Astrocyte (in vitro differentiated cells and primary cell): Measurements from ENCODE around the gene TENT5C. TPM values are rescaled to one million over a fixed set of nuclear protein-coding genes. Genes with fewer than 3 reads are reported as not detected.

Experiments used
- DNase-seq: peaks from one replicate; pipeline ENCODE4 v3.0.0-alpha.2; 2010; ENCODE audit warnings: low read depth
- FAIRE-seq: peaks from 2 replicates; lab custom pipeline; 2011; peaks lifted over from hg19 to GRCh38; lab: Jason Lieb, UNC
- H2AFZ ChIP-seq: 2 replicates; pipeline ENCODE4 v1.6.0; 2012; ENCODE audit warnings: low read depth, low read length, inconsistent platforms
- H3K27ac ChIP-seq: 2 replicates; pipeline ENCODE4 v1.5.1; 2011; ENCODE audit warnings: low read depth, low read length, inconsistent platforms
- H3K27me3 ChIP-seq: 2 replicates; pipeline ENCODE4 v1.6.0; 2011; ENCODE audit warnings: low read length, inconsistent platforms; ENCODE audit not compliant: insufficient read depth
- H3K36me3 ChIP-seq: 2 replicates; pipeline ENCODE4 v1.5.1; 2011; ENCODE audit warnings: low read length, inconsistent platforms; ENCODE audit not compliant: insufficient read depth
- H3K4me1 ChIP-seq: 2 replicates; pipeline ENCODE4 v1.5.1; 2011; ENCODE audit warnings: low read length, inconsistent platforms; ENCODE audit not compliant: insufficient read depth
- H3K4me2 ChIP-seq: 2 replicates; pipeline ENCODE4 v1.6.0; 2012; ENCODE audit warnings: low read length, inconsistent platforms
- H3K4me3 ChIP-seq: 2 replicates; pipeline ENCODE4 v1.5.1; 2011; ENCODE audit warnings: low read depth, mild to moderate bottlenecking, low read length, inconsistent platforms; ENCODE audit not compliant: insufficient read depth
- H3K79me2 ChIP-seq: 2 replicates; pipeline ENCODE4 v1.6.0; 2012; ENCODE audit warnings: mild to moderate bottlenecking, low read length, inconsistent platforms; ENCODE audit not compliant: insufficient read depth
- H3K9ac ChIP-seq: 2 replicates; pipeline ENCODE4 v1.6.0; 2012; ENCODE audit warnings: mild to moderate bottlenecking, low read length, inconsistent platforms
- H3K9me3 ChIP-seq: 2 replicates; pipeline ENCODE4 v1.5.1; 2012; ENCODE audit warnings: low read depth, mild to moderate bottlenecking, low read length, inconsistent platforms; ENCODE audit not compliant: insufficient read depth
- H4K20me1 ChIP-seq: 2 replicates; pipeline ENCODE4 v1.6.0; 2012; ENCODE audit warnings: low read length, inconsistent platforms; ENCODE audit not compliant: insufficient read depth
- H3K27ac Mint-ChIP-seq: one replicate; pipeline ENCODE4 v1.8.0; 2021; ENCODE audit warnings: mild to moderate bottlenecking, mixed read lengths; ENCODE audit not compliant: unreplicated experiment
- H3K27me3 Mint-ChIP-seq: one replicate; pipeline ENCODE4 v1.8.0; 2021; ENCODE audit warnings: low read depth, mixed read lengths; ENCODE audit not compliant: unreplicated experiment
- H3K36me3 Mint-ChIP-seq: one replicate; pipeline ENCODE4 v1.8.0; 2021; ENCODE audit warnings: low read depth, mixed read lengths; ENCODE audit not compliant: unreplicated experiment
- H3K4me1 Mint-ChIP-seq: one replicate; pipeline ENCODE4 v1.8.0; 2021; ENCODE audit warnings: low read depth, mixed read lengths; ENCODE audit not compliant: unreplicated experiment
- H3K4me3 Mint-ChIP-seq: one replicate; pipeline ENCODE4 v1.8.0; 2021; ENCODE audit warnings: mild to moderate bottlenecking, moderate library complexity, mixed read lengths; ENCODE audit not compliant: unreplicated experiment
- H3K9me3 Mint-ChIP-seq: one replicate; pipeline ENCODE4 v1.8.0; 2021; ENCODE audit warnings: mild to moderate bottlenecking, mixed read lengths; ENCODE audit not compliant: unreplicated experiment
- EZH2 ChIP-seq: IDR thresholded peaks from 2 replicates; pipeline ENCODE4 v1.6.1; 2012; ENCODE audit warnings: mild to moderate bottlenecking, low read length, inconsistent platforms; ENCODE audit not compliant: insufficient read depth
- total RNA-seq: library from RNA; stranded (reverse); gene quantifications from 2 replicates; pipeline ENCODE4 v1.2.1, GENCODE V29; 2021
- TF ChIP-seq, protein P1 (sequence below): IDR thresholded peaks from 2 replicates; pipeline ENCODE4 v1.5.1; 2011; ENCODE audit warnings: low read depth, mild to moderate bottlenecking, inconsistent platforms, low read length, moderate library complexity; ENCODE audit not compliant: insufficient read depth

TENT5C gene
- total RNA-seq, 1 donor from 2014 or later, result 0.77 TPM

DNA sequence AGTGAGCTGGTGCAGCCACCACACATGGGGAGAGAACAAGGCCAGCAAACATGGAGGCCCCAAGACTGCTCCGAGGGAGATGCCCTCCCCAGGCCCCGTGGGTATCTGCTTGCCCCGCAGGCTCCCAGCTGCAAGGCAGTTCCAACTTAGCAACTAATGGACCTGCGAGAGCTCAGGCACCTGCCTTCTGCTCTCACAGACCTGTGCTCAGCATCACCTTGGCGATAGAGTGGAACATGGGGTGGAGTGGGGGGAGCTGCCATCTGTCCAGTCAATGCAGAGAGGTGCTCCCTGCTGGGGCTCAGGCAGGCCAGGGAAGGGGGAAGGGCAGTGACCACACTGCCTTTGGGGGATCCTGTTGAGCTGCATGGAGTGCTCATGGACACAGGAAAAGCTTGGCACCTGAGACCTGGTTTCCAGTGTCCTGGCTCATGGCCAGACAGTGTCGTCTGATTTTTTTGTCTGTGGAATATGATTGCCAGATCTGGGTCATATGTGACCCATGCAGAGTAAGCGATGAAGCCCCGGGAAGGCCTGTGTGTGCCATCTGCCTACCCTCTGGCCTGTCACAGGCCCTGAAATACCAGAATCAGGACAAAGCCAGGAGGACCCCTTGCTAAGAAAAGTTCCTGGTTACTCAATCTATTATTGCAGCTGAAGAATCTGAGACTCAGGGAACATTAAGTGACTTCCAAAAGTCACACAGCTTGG is 39.9 kb upstream of the TENT5C start:
- TF ChIP-seq, protein P1, sequence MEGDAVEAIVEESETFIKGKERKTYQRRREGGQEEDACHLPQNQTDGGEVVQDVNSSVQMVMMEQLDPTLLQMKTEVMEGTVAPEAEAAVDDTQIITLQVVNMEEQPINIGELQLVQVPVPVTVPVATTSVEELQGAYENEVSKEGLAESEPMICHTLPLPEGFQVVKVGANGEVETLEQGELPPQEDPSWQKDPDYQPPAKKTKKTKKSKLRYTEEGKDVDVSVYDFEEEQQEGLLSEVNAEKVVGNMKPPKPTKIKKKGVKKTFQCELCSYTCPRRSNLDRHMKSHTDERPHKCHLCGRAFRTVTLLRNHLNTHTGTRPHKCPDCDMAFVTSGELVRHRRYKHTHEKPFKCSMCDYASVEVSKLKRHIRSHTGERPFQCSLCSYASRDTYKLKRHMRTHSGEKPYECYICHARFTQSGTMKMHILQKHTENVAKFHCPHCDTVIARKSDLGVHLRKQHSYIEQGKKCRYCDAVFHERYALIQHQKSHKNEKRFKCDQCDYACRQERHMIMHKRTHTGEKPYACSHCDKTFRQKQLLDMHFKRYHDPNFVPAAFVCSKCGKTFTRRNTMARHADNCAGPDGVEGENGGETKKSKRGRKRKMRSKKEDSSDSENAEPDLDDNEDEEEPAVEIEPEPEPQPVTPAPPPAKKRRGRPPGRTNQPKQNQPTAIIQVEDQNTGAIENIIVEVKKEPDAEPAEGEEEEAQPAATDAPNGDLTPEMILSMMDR, result no peak
- no peak for TF ChIP-seq EZH2
- FAIRE-seq (no peak), DNase-seq (no peak)
- H3K36me3 Mint-ChIP-seq, result no peaks in the 10 kb centered on the region
- H2AFZ ChIP-seq, result no peak overlapping the region
- no peak overlapping the region for H3K27ac Mint-ChIP-seq
- no peaks in the 10 kb centered on the region for H3K27me3 ChIP-seq
- H3K4me1 ChIP-seq, result no peaks in the 10 kb centered on the region
- H3K4me2 ChIP-seq, result no peak overlapping the region
- H3K9me3 Mint-ChIP-seq, result peaks cover 1% of the 10 kb centered on the region
- H3K27ac ChIP-seq, result no peak overlapping the region
- no peaks in the 10 kb centered on the region for H4K20me1 ChIP-seq
- H3K36me3 ChIP-seq, result no peaks in the 10 kb centered on the region
- H3K27me3 Mint-ChIP-seq, result peaks cover 16% of the 10 kb centered on the region
- H3K4me1 Mint-ChIP-seq, result peaks cover 3% of the 10 kb centered on the region
- no peak overlapping the region for H3K4me3 ChIP-seq
- no peak overlapping the region for H3K4me3 Mint-ChIP-seq
- no peaks in the 10 kb centered on the region for H3K9me3 ChIP-seq
- H3K9ac ChIP-seq, result no peak overlapping the region
- H3K79me2 ChIP-seq, result no peaks in the 10 kb centered on the region

DNA sequence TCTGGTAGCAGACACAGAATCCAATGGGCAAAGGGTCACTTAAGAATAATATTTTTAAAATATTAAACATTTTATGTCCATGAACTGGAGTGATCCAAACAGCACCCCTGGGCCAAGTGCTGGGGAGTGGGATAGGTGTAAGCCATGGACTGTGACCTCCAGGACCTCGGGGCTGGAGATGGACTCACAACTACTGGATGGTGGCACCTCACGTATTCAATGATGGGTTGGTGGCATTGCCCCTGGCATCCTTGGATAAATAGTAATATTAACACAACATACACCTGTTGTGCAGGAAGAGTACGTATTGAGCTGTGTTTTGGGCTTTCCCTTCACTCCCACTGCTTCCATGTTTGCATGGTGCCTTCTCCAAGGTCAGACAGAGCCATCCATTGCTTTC is 39.3 kb upstream of the TENT5C start:
- Mint-ChIP-seq H3K27me3 (peaks cover 16% of the 10 kb centered on the region), H3K4me1 (peaks cover 3% of the 10 kb centered on the region), H3K4me3 (no peak overlapping the region), H3K9me3 (peaks cover 1% of the 10 kb centered on the region), H3K36me3 (no peaks in the 10 kb centered on the region), H3K27ac (no peak overlapping the region)
- H3K4me2 ChIP-seq, result no peak overlapping the region
- H3K9ac ChIP-seq, result no peak overlapping the region
- DNase-seq, result no peak
- no peaks in the 10 kb centered on the region for H3K36me3 ChIP-seq
- no peak overlapping the region for H3K4me3 ChIP-seq
- H3K9me3 ChIP-seq, result no peaks in the 10 kb centered on the region
- H3K79me2 ChIP-seq, result no peaks in the 10 kb centered on the region
- no peaks in the 10 kb centered on the region for H3K4me1 ChIP-seq
- H2AFZ ChIP-seq, result no peak overlapping the region
- no peak for TF ChIP-seq EZH2
- TF ChIP-seq, protein P1, result no peak
- H4K20me1 ChIP-seq, result no peaks in the 10 kb centered on the region
- H3K27ac ChIP-seq, result no peak overlapping the region
- H3K27me3 ChIP-seq, result no peaks in the 10 kb centered on the region
- FAIRE-seq, result no peak

DNA sequence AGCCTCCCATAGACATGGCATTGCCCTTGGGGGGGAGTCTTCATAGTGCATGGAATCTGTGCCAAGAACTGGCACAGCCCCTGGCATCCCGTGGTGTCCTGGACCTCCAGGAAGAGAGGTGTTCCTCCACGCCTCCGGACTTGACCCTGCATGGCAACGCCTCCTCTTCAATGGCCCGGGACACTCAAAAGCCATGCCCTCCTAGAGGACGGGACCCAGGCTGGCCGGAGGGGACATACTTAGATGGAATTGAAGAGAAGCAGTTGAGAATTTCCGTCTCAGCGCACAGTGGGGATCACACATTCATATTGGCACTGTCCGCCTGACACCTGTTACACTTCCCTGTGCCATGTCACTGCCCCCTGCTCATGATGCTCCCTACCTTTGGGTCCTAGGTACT is 38.4 kb upstream of the TENT5C start:
- DNase-seq (no peak), FAIRE-seq (no peak)
- H3K4me3 Mint-ChIP-seq, result no peak overlapping the region
- Histone ChIP-seq H3K79me2 (no peaks in the 10 kb centered on the region), H3K4me1 (no peaks in the 10 kb centered on the region), H3K9ac (no peak overlapping the region), H3K4me2 (no peak overlapping the region), H3K36me3 (no peaks in the 10 kb centered on the region), H3K9me3 (no peaks in the 10 kb centered on the region), H2AFZ (no peak overlapping the region), H3K4me3 (no peak overlapping the region), H4K20me1 (no peaks in the 10 kb centered on the region), H3K27me3 (no peaks in the 10 kb centered on the region), H3K27ac (no peak overlapping the region)
- peaks cover 16% of the 10 kb centered on the region for H3K27me3 Mint-ChIP-seq
- H3K4me1 Mint-ChIP-seq, result peaks cover 3% of the 10 kb centered on the region
- TF ChIP-seq EZH2, result no peak
- TF ChIP-seq, protein P1, result no peak
- no peaks in the 10 kb centered on the region for H3K36me3 Mint-ChIP-seq
- no peak overlapping the region for H3K27ac Mint-ChIP-seq
- H3K9me3 Mint-ChIP-seq, result peaks cover 1% of the 10 kb centered on the region
